Esophagus muscularis mucosa (tissue), 4 donors: ENCODE data around the gene CCNL1.

Experiments used
- CTCF ChIP-seq, 3 experiments: fragments of 200-600 bp in 2 of 3; fragments of 450-650 bp in 1 of 3; sonication (generic) in 2 of 3; IDR thresholded peaks; one replicate each; pipeline ENCODE4 v1.5.1; 2017 to 2019; ENCODE audit warnings: antibody characterized with exemption in 3 of 3, mild to moderate bottlenecking in 2 of 3, moderate library complexity in 1 of 3
- EP300 ChIP-seq: sonication (generic); formaldehyde crosslinking; IDR thresholded peaks from one replicate; pipeline ENCODE4 v1.6.1; 2017; ENCODE audit warnings: antibody characterized with exemption
- POLR2A ChIP-seq: fragments of 450-650 bp; IDR thresholded peaks from one replicate; pipeline ENCODE4 v1.6.1; 2017; ENCODE audit warnings: antibody characterized with exemption, moderate library complexity, mild to moderate bottlenecking, low read depth
- POLR2AphosphoS5 ChIP-seq, 2 donors: sonication (generic); formaldehyde crosslinking; IDR thresholded peaks; one replicate each; pipeline ENCODE4 v1.6.1; 2017; ENCODE audit warnings: antibody characterized with exemption in 2 of 2

DNA sequence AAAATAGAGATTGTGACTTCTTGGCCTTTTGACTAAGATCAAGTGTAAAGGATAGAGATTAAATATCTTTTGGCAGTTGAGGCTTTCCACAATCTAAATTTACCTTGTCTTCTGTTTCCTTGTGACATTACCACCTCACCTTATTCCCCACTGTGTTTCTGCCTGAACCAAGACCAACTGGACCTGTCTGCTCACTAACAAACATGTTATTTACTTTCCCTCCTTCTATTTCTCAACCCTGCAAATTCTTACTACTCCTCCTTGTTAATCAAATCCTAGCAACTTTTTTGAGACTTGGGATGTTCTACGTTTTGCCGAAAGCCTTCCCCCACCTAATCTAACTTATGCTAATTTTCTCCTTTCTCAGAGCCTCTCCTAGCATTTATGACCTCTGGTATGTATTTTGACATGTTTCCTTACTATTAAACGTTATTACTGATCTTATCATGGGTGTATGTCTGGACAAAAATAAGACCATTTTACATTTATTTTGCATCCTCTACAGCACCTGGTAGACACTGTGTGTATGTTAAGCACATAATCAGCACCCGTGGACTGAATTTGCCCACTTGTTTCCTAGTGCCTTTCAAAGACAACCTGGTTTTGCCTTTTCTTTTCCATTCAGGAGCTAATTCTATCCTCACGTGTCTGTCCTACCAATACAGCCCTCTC, 7.6 kb upstream of the CCNL1 start:
- TF ChIP-seq CTCF (IDR thresholded peaks at IDR 0.05): no peak
- TF ChIP-seq EP300: no peak
- TF ChIP-seq POLR2A: no peak
- no peak for TF ChIP-seq POLR2AphosphoS5 (IDR thresholded peaks at IDR 0.05)
